HCT116 (cell line): ENCODE results near the gene LIN52.

Source experiments
- EZH2 ChIP-seq: fragments of 200-600 bp; sonication (generic); IDR thresholded peaks from 2 replicates; pipeline ENCODE4 v1.6.1; 2017; ENCODE audit warnings: antibody characterized with exemption, mixed run types
- POLR2A ChIP-seq: IDR thresholded peaks from 2 replicates; pipeline ENCODE4 v1.7.0; 2011; ENCODE audit warnings: borderline replicate concordance; ENCODE audit not compliant: insufficient read depth, insufficient read length; ENCODE audit errors: extremely low read depth
- RAD21 ChIP-seq: IDR thresholded peaks from 2 replicates; pipeline ENCODE4 v1.6.1; 2012; ENCODE audit warnings: low read depth, mild to moderate bottlenecking
- SIN3A ChIP-seq: IDR thresholded peaks from 2 replicates; pipeline ENCODE4 v1.6.1; 2012; ENCODE audit warnings: low read depth
- TF ChIP-seq, protein P1 (sequence below), 3 experiments: fragments of 200-600 bp in 1 of 3; sonication (generic) in 1 of 3; IDR thresholded peaks in 2 of 3; conservative IDR thresholded peaks in 1 of 3; 2 replicates each; pipeline ENCODE4 v1.5.1; 2012 to 2017; ENCODE audit warnings: low read depth in 2 of 3, low read length in 2 of 3, antibody characterized with exemption in 1 of 3, borderline replicate concordance in 1 of 3, control low read depth in 1 of 3, mild to moderate bottlenecking in 1 of 3, mixed read lengths in 1 of 3, mixed run types in 1 of 3, moderate library complexity in 1 of 3; ENCODE audit not compliant: insufficient read depth in 1 of 3

GRCh38 chr14:74194506-74195274 lies 109.9 kb downstream of the LIN52 start:
- TF ChIP-seq SIN3A (no peak), EZH2 (no peak), RAD21 (no peak), POLR2A (no peak)
- TF ChIP-seq, protein P1, sequence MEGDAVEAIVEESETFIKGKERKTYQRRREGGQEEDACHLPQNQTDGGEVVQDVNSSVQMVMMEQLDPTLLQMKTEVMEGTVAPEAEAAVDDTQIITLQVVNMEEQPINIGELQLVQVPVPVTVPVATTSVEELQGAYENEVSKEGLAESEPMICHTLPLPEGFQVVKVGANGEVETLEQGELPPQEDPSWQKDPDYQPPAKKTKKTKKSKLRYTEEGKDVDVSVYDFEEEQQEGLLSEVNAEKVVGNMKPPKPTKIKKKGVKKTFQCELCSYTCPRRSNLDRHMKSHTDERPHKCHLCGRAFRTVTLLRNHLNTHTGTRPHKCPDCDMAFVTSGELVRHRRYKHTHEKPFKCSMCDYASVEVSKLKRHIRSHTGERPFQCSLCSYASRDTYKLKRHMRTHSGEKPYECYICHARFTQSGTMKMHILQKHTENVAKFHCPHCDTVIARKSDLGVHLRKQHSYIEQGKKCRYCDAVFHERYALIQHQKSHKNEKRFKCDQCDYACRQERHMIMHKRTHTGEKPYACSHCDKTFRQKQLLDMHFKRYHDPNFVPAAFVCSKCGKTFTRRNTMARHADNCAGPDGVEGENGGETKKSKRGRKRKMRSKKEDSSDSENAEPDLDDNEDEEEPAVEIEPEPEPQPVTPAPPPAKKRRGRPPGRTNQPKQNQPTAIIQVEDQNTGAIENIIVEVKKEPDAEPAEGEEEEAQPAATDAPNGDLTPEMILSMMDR (IDR thresholded peaks at IDR 0.05 in 2 of 3, conservative IDR thresholded peaks at IDR 0.05 in 1 of 3; ENCODE audit: borderline replicate concordance in 1 of 3, insufficient read depth in 1 of 3, low read depth in 2 of 3, low read length in 2 of 3), result no peak
